ENCODE results near the gene INKA2. TPM values are rescaled to one million over a fixed set of nuclear protein-coding genes. Genes with fewer than 3 reads are reported as not detected.

INKA2 gene
- total and polyA plus RNA-seq, 10 of the 15 experiments (the other 5 are each of a cell fraction or from before 2014, with no cell fraction given) = 0.38 to 5.1 (median 1.3) TPM; not detected in 1

DNA sequence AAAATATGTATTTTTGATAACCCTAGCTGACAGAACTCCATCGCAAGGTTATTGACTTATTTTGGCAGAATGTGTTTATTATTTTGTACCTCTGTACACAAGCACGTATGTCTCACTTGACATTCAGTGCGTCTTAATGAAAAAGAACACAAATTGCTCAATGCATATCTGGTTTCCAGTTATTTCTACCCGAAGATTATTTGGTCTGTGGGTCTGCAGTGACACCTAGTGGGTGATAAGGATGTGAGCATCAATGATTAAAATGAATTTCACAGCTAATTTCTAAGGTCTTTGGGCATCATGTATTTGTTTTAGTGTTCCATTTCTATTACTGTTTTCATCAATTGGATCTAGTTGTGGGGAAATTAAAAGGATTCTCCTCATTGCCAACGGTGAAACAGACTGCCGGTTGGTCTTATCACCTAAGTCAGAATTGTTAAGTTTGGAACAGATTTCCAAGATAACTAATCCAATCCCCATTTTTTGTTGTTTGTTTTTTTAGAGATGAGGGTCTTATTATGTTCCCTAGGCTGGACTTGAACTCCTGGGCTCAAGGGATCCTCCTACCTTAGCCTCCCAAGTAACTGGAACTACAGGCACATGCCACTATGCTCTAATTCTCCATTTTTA lies 30.4 kb upstream of the INKA2 start:
- Histone ChIP-seq H2AFZ (ENCODE audit: control insufficient read depth, low read depth, low read length) (no peak overlapping the region), H3K36me3 (ENCODE audit: control insufficient read depth in 2 of 2, insufficient read depth in 2 of 2, low read length in 1 of 2) (peaks cover 0 to 15% of the 10 kb centered on the region in 2 experiments; a peak in 2 of 4 replicates), H3K9ac (ENCODE audit: control insufficient read depth, insufficient read depth, low read length) (no peak overlapping the region), H3K27ac (ENCODE audit: control insufficient read depth, insufficient read depth) (no peak overlapping the region), H3K4me3 (no peak overlapping the region), H3K79me2 (ENCODE audit: control insufficient read depth, insufficient read depth, low read length) (no peaks in the 10 kb centered on the region; the same call in 1 of the 2 replicates), H3K4me2 (ENCODE audit: control insufficient read depth, insufficient read depth) (no peak overlapping the region), H4K20me1 (ENCODE audit: control insufficient read depth, insufficient read depth) (no peaks in the 10 kb centered on the region), H3K27me3 (replicated peaks in 1 of 2; ENCODE audit: control insufficient read depth in 2 of 2, insufficient read depth in 2 of 2, low read length in 1 of 2) (no peaks in the 10 kb centered on the region), H3K4me1 (ENCODE audit: control insufficient read depth, insufficient read depth, low read length) (no peaks in the 10 kb centered on the region), H3K9me3 (replicated peaks; ENCODE audit: control insufficient read depth, insufficient read depth, low read length) (no peaks in the 10 kb centered on the region)
- POLR2A ChIA-PET = interaction anchor here (0.6 kb wide), 1 partner anchor 13 kb away, joined by 3 read pairs; no protein-coding TSS in a partner anchor
- no TSS peak for BruUV-seq (replicated peaks)
- CTCF ChIA-PET = interaction anchor here (0.5 to 8.7 kb wide), 45 partner anchors 9 to 1623 kb away, joined by 3 to 119 read pairs (median 3); partner anchors contain the start of genes ADORA3, DDX20 and TMIGD3
- in situ Hi-C loops (cut with MboI) (loop anchor here (10.0 kb wide), 1 partner anchor 545 kb away; the partner anchor contains the start of gene CHI3L2), intact Hi-C loops (cut with micrococcal nuclease; ENCODE audit: unreplicated experiment) (loop anchor here (1.0 to 10.0 kb wide), 4 partner anchors 54 to 547 kb away; no protein-coding TSS in a partner anchor)
- SMC1A ChIA-PET (ENCODE audit: uncharacterized antibody, unreplicated experiment) = interaction anchor here (0.6 to 6.7 kb wide), 28 partner anchors 9 to 739 kb away, joined by 3 to 101 read pairs (median 5); partner anchors contain the start of gene DDX20
- ATAC-seq (peak; percentile 79), FAIRE-seq (peak; percentile 73), DNase-seq (ENCODE audit: low read depth, low spot score) (peak; percentile 44)
- WGBS (ENCODE audit: insufficient coverage, insufficient replicate concordance, low lambda C conversion rate, missing lambda C conversion rate) = 46% methylated on average over 6 of the region's 6 CpGs
- RAD21 ChIA-PET (ENCODE audit: unreplicated experiment) = interaction anchor here (0.7 to 5.0 kb wide), 18 partner anchors 9 to 988 kb away, joined by 3 to 58 read pairs (median 6); no protein-coding TSS in a partner anchor
- no peak for TF ChIP-seq POLR2AphosphoS2 (IDR thresholded peaks at IDR 0.05; ENCODE audit: low read depth, low read length)
- TF ChIP-seq, protein P1, sequence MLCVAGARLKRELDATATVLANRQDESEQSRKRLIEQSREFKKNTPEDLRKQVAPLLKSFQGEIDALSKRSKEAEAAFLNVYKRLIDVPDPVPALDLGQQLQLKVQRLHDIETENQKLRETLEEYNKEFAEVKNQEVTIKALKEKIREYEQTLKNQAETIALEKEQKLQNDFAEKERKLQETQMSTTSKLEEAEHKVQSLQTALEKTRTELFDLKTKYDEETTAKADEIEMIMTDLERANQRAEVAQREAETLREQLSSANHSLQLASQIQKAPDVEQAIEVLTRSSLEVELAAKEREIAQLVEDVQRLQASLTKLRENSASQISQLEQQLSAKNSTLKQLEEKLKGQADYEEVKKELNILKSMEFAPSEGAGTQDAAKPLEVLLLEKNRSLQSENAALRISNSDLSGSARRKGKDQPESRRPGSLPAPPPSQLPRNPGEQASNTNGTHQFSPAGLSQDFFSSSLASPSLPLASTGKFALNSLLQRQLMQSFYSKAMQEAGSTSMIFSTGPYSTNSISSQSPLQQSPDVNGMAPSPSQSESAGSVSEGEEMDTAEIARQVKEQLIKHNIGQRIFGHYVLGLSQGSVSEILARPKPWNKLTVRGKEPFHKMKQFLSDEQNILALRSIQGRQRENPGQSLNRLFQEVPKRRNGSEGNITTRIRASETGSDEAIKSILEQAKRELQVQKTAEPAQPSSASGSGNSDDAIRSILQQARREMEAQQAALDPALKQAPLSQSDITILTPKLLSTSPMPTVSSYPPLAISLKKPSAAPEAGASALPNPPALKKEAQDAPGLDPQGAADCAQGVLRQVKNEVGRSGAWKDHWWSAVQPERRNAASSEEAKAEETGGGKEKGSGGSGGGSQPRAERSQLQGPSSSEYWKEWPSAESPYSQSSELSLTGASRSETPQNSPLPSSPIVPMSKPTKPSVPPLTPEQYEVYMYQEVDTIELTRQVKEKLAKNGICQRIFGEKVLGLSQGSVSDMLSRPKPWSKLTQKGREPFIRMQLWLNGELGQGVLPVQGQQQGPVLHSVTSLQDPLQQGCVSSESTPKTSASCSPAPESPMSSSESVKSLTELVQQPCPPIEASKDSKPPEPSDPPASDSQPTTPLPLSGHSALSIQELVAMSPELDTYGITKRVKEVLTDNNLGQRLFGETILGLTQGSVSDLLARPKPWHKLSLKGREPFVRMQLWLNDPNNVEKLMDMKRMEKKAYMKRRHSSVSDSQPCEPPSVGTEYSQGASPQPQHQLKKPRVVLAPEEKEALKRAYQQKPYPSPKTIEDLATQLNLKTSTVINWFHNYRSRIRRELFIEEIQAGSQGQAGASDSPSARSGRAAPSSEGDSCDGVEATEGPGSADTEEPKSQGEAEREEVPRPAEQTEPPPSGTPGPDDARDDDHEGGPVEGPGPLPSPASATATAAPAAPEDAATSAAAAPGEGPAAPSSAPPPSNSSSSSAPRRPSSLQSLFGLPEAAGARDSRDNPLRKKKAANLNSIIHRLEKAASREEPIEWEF (IDR thresholded peaks at IDR 0.05; ENCODE audit: insufficient replicate concordance, low read depth, low read length) = no peak
- TF ChIP-seq RUNX3 (IDR thresholded peaks at IDR 0.05; ENCODE audit: low read length) = 0 out of 2 replicates have a peak, but pooled peaks have one; percentile 19
- TF ChIP-seq SMC3 (IDR thresholded peaks at IDR 0.05; ENCODE audit: borderline replicate concordance, low read length) = peak; percentile 75; the same call in 1 of the 2 replicates
- TF ChIP-seq ELK1 (IDR thresholded peaks at IDR 0.05; ENCODE audit: low read depth, low read length) = no peak
- no peak for TF ChIP-seq TCF3 (IDR thresholded peaks at IDR 0.05; ENCODE audit: borderline replicate concordance, insufficient read depth, low read depth, low read length)
- peak; percentile 66 to 87 (median 78) for TF ChIP-seq CTCF (IDR thresholded peaks at IDR 0.05 in 2 of 3, conservative IDR thresholded peaks at IDR 0.05 in 1 of 3; ENCODE audit: control insufficient read depth in 2 of 3, extremely low read depth in 1 of 3, insufficient read depth in 1 of 3, low read depth in 3 of 3, low read length in 3 of 3)
- TF ChIP-seq POU2F2 (IDR thresholded peaks at IDR 0.05; ENCODE audit: borderline replicate concordance, low read depth, low read length) = peak; percentile 23; the same call in 1 of the 3 replicates
- peak; percentile 62; the same call in 1 of the 2 replicates for TF ChIP-seq SMARCA5 (IDR thresholded peaks at IDR 0.05)
- TF ChIP-seq IRF3 (IDR thresholded peaks at IDR 0.05) = no peak
- no peak for TF ChIP-seq HDAC6 (IDR thresholded peaks at IDR 0.05; ENCODE audit: unreplicated experiment)
- TF ChIP-seq JUNB (IDR thresholded peaks at IDR 0.05) = no peak
- TF ChIP-seq CHD1 (IDR thresholded peaks at IDR 0.05; ENCODE audit: low read depth, low read length) = no peak
